CD4-positive, alpha-beta T cell treated with Interferon alpha-2 for 1 hour (primary cell): ENCODE data around the gene PLXNC1.
A peak's percentile ranks its signal among the peaks of the same experiment; 100 is the strongest.

ENCODE experiments used
- DNase-seq, 2 donors: peaks; one replicate each; pipeline ENCODE4 v3.0.0-alpha.2; 2020 to 2022

Gene PLXNC1

DNA sequence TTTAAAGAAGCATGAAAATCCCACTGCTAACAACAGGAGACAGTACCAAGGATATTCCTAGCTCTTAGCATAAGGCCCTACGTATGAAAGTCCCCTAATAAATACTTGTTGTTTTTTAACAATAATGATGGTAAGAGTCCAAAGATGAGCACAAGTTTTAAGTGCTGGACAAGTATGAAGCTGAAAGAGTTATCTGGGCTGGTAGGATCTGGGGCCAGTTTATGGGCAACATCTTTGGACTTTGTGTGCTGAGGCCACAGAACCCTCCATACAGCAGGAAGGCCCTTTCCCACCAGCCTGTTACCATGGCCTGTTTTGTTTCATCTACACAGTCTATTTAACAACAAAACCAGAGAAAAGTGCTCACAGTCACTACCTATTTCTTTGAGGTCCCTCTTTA, 12.5 kb upstream of the PLXNC1 start:
- DNase-seq: no peak

DNA sequence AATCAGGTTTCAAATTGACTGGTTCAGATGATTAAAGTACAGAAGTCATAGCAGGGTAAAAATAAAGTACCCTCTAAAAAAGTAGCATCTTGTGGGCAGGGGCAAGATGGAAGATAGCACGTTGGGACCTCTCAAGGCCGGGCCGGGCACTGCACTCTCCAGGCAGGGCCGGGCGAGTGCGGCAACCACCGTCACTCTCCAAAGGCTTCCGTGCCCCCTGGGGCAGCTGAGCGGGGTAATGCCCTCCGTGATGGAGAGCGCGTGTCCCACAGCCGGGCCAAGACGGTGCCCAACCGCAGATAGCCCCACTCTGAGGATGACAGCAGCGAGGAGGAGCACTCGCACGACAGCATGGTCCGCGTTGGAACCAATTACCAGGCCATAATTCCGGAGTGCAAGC, 8.6 kb upstream of the PLXNC1 start:
- DNase-seq: no peak

DNA sequence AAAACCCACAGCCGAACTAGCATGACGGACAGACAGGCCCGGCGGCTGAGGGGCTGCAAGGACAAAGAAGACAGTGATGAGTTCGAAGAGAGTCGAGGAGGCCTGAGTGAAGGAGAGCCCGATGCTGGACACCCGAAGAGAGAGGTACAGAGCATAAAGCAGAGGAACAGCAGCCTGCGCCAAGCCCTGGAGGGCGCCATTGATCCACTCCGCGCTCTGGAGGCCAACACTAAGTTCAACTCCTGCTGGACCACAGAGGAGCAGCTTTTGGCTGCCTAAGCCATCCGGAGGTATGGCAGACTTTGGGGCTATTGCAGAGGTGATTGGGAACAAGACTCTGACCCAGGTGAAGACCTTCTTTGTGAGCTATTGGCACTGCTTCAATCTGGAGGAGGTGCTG, 7.8 kb upstream of the PLXNC1 start:
- peak; percentile 45 to 59 for DNase-seq

DNA sequence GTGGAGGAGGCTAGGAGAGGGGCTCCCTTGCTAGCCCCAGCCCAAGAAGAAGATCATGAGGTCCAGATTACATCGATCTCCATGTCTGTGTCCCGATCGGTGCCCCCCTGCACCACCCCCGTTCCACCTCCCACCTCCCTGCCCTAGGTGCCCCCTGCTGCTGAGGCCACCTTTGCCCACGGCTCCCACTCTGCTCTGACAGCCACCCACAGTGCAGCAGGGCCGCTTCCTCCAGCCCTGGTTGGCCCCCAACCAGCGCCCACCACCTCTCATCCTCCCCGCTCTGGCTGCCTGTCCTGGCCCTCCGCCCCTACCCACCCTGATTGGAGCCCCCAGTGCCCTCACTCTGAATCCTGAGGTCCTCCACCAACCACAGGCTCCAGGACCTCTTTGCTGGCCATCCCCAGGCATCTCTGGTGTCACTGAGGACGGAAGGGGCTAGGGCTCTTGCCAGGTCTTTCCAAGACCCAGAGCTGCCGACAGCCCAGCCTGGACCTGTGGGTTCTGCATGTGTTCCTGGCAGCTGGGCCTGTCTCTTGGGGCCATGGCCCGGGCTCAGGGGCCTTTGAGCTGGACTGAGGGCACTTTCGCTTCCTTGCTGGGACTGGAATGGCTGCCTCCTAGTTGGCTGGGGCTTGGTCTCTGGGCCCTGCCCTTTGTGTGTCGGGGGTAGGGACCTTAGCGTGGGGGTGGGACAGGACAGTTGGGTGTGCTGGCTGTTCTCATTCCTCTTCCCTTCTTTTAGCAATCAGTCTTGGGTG, 7.2 kb upstream of the PLXNC1 start:
- DNase-seq: no peak

DNA sequence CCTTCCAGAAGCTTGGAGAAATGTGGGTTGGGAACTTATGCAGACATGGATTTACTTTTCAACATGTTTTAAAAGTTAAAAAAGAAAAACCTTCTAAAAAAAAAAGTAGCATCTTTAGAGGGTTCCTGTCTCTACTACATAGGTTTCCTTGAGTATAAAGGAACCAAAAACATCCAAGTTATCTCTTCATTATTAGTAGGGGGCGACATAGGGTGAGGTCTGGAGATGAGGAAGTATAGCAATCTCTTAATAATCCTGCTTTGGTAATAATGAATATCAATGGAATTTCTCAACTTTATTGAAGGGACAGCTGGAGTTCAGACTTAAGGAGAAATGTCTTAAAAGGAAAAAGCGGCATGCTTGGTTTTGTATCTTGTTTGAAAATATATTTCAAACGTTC, 6.5 kb upstream of the PLXNC1 start:
- no peak for DNase-seq

DNA sequence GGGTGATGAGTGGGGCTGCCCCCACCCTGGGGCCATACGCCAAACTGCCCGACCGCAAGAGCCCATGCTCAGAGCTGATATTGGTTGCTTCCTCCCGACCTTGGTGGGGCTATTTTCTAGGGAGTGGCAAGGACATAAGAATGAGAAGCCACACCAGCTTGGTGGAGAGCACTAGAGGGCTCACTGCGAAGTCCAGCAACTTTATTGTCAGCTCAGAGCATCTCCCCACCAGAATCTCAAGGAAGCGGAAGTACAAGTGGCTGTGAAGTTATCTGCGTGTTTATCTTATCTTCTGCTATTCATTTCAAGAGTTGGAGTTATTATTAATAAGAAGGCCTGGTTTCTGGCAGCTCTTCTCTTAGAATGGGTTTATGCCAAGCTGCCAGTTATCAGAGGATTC, 4.9 kb upstream of the PLXNC1 start:
- no peak for DNase-seq

DNA sequence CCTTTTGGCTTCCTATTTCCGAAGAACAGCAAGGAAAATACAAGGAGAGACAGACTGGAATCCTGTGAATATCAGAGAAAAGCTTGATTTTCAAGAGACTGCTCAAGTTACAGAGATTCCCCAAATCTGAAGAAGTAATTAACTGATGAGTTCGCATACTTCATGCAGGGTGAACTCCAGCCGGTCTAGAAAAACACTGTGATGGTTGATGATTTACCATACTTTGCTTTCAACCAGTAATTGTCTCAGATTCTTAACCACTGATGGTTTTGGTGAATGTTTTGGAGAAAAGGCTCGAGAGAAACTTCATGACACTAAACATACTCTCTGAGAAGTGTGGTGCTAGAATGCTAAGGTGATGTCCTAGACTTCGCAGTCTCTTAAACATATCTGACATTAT, 4.4 kb upstream of the PLXNC1 start:
- DNase-seq: no peak

DNA sequence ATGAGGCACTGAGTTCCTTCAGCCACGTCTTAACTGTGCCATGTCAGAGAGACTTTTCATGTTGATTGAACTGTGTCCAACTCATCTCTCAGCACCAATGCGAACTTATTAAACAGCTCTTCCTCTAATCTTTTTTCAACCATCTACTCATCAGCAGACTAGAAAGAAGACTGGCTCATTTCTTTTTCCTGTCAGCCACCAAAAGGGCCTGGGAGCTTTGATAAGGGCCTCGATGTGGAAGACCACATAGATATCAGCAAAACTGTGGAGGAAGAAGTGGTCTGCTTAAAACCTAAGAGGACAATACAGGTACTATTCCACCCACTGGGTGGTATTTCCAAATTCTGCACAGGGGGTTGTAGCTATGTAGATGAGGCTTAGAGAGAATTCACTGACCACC, 3.6 kb upstream of the PLXNC1 start:
- no peak for DNase-seq

DNA sequence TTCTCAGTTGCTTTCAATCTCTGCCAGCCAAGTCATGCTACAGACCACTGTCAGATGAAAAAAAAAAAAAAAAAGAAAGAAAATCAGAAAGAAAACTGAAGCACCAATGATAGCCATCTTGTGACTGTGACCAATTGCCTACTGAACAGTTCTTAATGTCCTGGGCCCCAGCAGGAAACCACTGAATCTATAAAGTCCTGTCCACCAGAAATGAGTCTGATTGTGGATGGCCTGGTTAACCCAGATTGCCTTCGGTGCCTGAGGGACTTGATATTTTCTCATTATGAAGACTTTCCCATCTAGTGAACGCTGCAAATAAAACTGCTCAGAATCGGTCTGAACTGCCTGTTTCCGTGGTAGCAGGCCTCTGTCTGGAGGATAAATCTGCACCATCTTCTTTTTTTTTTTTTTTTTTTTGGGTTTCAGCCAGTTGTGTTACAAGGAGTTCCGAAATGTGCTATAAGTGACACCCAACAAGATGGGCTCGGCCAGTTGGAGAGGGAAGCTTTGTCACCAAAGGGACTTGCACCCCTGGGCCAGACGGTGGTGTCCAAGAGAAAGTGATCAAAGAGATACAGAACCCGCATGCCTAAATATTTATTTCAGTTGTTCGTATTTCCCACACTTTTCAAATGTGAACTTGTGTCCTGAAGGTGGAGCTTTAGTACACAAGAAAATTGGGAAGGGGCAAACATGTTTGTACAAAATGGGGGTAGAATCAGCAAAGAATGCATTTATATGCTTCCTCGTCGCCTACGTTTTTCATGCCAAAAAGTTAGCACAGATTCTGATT, 3.0 kb upstream of the PLXNC1 start:
- peak; percentile 15 to 33 for DNase-seq

DNA sequence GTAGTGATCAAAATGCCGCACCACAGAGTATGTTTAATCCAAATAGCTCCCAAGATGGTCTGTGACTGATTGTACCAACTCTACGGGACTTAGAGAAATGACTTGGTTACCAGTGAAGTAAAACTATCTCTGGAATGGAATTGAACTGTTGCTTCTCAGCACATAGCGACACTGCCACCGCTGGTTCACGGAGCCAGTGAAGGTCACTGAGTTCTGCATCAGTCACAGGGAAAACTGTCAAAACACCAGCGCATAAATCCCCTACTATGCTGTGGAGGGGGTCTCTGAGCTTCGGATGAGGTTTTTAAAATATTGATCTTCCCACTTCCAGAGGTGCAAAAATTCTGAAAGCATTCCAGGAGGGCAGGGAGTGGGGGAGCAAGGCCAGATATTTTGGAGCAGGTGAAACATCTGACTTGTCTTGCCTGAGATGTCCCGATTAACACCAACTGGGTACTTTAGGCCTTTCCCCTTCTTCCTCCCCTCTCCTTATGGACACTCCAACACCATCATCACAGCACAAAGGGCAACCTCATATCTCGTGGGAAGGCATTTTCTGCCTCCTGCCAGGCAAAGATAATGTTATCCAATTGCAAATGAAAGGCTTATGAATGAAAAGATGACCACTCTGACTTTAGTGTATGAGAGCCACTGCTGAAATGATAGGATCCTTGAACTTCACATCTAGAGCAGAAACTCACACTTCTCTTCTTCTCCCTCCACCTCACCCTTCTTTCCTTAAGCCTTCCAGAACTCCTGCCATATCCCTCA, 2.0 kb upstream of the PLXNC1 start:
- no peak for DNase-seq

DNA sequence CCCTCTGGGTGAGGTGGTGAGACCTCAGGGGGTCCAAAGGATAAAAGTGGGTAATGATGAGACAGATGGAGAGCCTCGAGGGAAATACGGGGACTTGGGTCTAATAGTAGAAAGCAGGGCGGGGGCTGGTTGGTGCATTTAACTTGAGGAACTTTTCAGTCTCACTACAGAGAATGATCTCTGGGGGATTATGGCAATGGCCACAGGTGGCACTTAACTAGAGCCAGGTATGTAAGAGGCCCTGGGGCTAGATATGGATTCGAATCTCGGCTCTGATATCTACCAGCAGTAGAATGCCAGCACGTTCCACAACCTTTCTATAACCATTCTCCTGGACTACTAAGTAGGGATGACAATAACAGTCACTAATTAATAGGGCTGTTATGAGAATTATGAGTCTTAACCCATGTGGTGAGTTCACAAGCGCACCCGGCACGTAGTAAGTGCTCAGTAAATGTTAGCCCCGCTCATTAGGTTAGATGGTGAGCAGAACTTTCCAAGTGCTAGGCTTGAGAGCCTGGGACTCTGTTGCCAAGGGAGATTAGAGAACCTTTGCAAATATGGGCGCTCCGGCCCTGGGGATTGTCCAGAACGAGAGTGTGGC, 888 bp upstream of the PLXNC1 start:
- DNase-seq: no peak

DNA sequence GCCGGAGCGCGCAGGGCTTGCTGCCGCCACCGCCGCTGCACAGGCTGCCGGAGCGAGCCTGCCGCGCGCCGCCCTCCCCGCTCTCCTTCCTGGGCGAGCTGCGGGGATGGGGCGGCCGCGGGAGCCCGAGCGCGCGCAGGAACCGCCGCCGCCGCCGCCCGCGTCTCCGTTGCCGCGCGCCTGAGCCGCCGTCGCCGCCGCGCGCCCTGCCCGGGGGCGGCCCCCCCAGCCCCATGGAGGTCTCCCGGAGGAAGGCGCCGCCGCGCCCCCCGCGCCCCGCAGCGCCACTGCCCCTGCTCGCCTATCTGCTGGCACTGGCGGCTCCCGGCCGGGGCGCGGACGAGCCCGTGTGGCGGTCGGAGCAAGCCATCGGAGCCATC, 352 bp downstream of the PLXNC1 start:
- DNase-seq: no peak

DNA sequence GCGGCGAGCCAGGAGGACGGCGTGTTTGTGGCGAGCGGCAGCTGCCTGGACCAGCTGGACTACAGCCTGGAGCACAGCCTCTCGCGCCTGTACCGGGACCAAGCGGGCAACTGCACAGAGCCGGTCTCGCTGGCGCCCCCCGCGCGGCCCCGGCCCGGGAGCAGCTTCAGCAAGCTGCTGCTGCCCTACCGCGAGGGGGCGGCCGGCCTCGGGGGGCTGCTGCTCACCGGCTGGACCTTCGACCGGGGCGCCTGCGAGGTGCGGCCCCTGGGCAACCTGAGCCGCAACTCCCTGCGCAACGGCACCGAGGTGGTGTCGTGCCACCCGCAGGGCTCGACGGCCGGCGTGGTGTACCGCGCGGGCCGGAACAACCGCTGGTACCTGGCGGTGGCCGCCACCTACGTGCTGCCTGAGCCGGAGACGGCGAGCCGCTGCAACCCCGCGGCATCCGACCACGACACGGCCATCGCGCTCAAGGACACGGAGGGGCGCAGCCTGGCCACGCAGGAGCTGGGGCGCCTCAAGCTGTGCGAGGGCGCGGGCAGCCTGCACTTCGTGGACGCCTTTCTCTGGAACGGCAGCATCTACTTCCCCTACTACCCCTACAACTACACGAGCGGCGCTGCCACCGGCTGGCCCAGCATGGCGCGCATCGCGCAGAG, 873 bp downstream of the PLXNC1 start:
- DNase-seq: peak; percentile 39 to 47

DNA sequence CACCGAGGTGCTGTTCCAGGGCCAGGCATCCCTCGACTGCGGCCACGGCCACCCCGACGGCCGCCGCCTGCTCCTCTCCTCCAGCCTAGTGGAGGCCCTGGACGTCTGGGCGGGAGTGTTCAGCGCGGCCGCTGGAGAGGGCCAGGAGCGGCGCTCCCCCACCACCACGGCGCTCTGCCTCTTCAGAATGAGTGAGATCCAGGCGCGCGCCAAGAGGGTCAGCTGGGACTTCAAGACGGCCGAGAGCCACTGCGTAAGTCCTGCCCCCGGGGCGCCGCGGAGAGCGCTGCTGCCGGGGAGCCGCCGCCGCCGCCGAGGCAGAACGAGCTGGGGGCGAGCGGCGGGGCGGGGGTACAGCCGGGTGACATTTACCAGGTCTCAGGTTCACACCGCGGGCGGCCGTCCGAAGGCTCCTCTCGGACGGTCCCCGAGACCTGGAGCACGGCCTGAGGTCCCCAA, 1.4 kb downstream of the PLXNC1 start:
- DNase-seq: no peak

DNA sequence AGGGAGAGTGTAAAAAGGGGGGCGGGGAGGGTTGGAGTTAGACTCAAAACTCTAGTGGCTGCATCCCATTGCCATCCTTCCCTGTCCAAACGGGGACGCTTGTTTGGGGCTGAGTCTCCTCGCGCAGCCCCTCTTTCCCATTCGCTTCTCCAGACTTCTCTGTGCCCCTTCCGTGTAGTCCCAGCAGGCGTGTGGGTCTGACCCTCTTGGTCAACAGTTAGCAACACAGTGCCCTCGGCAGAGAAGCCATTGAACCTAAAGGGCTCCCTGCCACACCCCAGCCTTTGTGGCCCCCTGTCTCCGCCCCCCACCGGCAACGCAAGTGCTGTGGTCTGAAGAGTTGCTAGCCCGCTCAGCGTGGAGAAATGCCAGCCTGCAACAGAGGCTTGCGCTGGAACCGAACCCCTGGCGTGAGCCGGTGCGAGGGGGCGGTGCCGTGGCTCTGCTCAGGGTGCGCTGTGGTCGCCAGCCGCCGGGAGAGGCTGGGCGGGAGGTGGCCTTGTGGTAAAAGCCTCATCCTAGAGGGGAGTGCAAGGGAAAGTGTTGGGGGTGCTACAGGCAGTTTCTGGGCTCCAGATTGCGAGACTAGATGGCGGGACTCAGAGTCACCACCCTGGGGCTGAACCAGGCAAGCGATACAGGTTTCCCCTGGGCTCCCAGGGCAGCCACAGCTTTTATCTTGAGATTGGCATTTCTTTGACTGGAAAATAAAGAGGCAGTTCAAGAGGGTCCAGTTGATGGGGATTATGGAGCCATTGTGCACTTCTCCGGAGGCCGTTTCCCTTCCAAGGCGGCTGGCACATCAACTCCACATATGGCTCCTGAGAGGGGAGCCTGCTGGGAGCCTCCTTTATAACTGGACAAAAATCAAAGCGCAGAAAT, 2.1 kb downstream of the PLXNC1 start:
- DNase-seq: peak; percentile 36 to 50

DNA sequence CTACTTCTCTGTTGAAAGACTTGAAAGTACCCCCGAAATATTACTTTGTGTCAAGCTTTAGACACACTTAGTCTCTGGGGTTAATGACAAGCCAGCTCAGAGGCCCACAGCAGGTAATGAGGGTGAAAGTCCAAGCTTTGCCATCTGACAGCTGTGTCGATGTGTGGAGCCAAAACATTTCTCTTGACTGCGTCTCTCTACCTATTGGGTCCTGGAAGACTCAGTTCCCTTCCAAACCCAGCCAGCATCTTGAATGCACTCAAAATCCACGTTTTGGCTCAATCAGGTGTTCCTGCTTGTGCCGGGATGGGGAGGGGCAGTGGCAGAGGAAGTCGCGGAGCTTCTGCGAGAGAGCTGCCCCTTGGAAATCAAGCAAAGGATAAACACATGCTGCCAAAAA, 3.2 kb downstream of the PLXNC1 start:
- DNase-seq: no peak

DNA sequence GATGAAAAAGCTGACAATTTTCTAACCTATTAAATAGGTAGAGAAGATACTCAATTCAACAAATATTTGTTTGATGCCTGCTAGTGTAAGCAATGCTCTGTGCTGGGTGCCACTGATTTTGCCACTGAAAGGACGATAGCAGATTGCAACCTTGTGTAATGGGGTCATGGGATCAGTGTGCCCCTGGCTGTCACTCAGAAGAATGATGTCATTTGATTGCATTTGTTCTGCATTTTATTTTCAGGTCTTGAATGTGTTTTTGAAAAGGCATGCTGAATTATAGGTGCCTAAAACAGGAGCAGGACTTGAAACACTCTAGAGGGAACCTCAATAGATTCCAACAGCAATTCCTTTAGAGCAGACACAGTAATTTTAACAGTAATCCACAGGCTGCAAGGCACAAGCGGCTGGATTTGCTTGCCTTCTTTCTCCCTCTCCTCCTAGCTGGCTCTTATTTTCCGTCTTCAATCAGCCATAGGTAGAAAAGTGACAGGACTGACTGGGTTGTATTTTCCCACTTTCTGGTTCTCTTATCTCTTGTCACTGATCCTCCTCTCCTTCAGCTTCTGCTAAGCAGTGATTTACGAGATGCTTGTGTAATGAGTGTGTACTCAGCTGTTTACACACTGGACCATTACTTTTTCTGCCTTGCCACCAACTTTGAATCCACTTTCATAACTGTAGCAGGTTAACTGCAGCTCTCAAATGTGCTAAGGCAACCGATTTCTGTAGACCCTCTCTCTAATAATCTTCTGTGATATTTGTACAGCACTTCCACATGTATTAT, 4.1 kb downstream of the PLXNC1 start:
- DNase-seq: no peak

DNA sequence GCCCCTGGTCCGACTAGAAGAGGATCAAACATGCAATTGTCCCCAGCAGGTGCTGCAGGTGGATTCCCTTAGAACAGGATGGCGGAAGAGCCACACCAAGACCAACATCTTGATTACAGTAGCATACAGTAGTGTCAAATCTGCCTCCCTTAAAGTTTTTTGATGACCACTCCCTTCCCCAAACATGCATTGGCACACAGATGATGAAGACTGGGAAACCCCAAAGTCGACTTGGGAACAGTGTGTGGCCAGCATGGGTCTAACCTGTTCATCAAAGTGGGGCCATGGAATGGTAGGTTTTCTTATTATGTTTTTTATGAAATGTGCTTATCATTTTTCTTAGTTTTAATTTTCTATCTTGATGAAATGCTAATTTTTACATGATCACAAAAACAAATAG, 8.8 kb downstream of the PLXNC1 start:
- DNase-seq: no peak

DNA sequence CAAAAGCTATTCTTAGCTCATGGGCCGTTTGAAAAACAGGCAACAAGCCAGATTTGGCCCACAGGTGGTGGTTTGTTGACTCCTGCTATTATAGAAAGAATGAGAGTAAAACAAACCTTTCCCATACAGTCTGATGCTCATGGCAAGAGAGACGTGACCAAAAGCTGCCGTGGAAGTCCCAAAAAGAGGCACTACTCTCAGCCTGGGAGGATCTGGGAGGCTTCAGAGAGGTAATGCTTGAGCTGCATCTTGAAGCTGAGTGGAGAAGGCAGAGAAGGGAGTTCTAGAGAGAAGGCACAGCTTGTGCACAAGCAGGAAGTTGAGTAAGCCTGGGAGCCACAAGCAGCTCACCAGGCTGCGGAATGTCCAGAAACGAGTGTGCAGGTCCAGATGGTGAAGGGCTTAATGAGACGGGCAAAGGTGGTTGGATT, 9.6 kb downstream of the PLXNC1 start:
- peak in 1 of 2 donors; percentile 12 for DNase-seq

DNA sequence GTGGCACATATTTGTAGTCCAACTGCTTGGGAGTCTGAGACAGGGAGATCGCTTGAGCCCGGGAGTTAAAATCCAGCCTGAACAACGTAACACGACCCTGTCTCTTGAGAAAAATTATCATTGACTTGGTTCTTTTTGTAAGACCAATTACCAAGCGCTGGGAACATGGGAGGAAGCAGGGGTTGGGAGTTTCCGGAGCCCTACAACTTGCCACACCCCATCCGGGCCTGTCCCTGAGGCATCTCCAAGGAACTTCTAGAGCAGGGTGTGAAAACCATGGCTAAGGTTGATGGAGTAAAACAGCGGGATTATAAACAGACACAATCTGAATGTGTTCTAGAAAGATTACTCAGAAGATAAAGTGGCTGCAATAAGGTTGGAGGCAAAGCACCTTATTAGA, 10.3 kb downstream of the PLXNC1 start:
- DNase-seq: no peak

DNA sequence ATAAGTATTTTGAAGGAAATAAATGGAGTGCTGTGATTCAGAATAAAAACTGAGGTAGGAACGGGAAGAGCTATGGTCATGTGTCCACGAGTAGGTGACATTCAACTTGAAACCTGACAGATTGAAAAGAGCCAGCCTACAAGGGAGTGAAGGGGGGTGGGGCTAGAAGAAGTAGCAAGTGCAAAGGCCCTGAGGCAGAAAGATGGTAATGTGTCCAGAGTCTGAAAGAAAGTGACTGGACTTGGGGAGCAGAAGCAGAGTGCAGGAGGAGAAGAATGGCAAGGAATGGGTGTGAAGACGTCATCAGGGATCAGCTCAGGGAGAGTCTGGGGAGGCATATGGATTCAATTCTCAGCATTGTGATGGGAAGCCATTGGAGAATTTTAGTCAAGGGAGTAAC, 13.7 kb downstream of the PLXNC1 start:
- DNase-seq: no peak
